ENCODE results near the gene ALDH1A2. TPM values are rescaled to one million over a fixed set of nuclear protein-coding genes. Genes with fewer than 3 reads are reported as not detected.

The ALDH1A2 gene
- total RNA-seq, 1 donor from 2014 or later = 2.4 TPM

DNA sequence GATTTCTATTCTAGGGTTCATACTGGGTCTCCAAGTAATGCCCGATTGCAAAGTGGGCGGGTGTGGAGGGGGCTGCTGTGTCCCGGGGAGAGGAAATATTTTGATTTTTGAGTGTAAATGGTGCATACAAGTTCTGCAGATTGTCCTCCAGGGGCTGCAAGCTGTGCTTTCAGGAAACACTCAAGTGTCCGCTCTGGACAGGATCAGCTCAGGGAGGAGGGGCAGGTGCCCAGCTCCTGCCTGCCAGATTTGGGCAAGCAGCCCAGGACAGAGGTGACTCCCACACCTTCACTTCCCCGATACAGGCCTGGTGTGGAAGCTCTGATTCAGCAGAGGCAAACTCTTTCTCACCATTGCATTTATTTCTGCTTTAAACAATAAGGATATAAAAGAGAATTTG is 142.7 kb downstream of the ALDH1A2 start:
- TF ChIP-seq, protein P1, sequence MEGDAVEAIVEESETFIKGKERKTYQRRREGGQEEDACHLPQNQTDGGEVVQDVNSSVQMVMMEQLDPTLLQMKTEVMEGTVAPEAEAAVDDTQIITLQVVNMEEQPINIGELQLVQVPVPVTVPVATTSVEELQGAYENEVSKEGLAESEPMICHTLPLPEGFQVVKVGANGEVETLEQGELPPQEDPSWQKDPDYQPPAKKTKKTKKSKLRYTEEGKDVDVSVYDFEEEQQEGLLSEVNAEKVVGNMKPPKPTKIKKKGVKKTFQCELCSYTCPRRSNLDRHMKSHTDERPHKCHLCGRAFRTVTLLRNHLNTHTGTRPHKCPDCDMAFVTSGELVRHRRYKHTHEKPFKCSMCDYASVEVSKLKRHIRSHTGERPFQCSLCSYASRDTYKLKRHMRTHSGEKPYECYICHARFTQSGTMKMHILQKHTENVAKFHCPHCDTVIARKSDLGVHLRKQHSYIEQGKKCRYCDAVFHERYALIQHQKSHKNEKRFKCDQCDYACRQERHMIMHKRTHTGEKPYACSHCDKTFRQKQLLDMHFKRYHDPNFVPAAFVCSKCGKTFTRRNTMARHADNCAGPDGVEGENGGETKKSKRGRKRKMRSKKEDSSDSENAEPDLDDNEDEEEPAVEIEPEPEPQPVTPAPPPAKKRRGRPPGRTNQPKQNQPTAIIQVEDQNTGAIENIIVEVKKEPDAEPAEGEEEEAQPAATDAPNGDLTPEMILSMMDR (IDR thresholded peaks at IDR 0.05; ENCODE audit: unreplicated experiment) = no peak
- H3K9me3 Mint-ChIP-seq (ENCODE audit: low read depth) = no peaks in the 10 kb centered on the region
- H3K27me3 Mint-ChIP-seq = peaks cover 12% of the 10 kb centered on the region
- no peak for DNase-seq (ENCODE audit: low spot score, unreplicated experiment)
- H3K27ac Mint-ChIP-seq = no peak overlapping the region
- H3K4me1 Mint-ChIP-seq (ENCODE audit: low read depth) = no peaks in the 10 kb centered on the region
- H3K4me3 Mint-ChIP-seq (ENCODE audit: low read depth) = no peak overlapping the region
- H3K36me3 Mint-ChIP-seq (ENCODE audit: insufficient read depth) = no peaks in the 10 kb centered on the region

DNA sequence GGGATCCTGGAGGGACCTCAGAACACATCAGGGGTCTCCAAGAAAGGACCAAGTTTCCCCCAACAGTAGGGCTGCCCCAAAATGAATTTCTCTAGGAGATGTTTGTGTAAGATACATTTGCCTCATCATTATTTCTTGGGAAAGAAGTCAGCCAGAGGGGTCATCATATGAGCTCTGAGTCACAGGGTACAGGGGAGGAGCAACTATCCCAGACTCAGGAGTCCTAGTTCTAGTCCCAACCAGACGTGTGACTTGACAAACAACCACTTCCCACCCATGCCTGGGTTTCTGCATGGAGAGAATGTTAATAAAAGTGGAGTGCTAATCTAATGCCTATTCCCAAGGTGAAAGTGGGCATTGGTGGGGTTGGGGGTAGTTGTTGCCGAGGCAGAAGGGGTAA is 144.1 kb downstream of the ALDH1A2 start:
- Mint-ChIP-seq H3K4me1 (ENCODE audit: low read depth) (no peaks in the 10 kb centered on the region), H3K9me3 (ENCODE audit: low read depth) (no peaks in the 10 kb centered on the region), H3K27me3 (peaks cover 12% of the 10 kb centered on the region), H3K27ac (no peak overlapping the region), H3K36me3 (ENCODE audit: insufficient read depth) (no peaks in the 10 kb centered on the region), H3K4me3 (ENCODE audit: low read depth) (no peak overlapping the region)
- DNase-seq (ENCODE audit: low spot score, unreplicated experiment) = no peak
- TF ChIP-seq, protein P1 (IDR thresholded peaks at IDR 0.05; ENCODE audit: unreplicated experiment) = no peak

DNA sequence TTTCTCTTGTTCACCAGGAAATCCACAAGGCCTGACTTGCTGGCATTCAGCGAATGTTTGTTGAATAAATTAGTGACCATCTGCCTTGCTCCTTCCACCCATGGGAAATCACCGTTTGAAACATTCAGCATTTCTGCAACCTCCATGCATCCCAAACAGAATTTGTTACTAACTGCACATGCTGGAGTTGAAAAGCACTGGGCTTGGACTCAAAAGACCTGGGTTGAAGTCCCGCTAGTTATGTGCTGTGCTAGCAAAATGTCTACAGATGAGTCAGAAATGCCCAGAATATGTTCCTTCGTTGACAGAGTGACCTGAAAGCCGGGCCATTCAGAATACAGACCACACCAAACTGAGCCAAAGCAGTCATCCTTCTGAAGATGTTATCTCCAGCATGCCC is 144.6 kb downstream of the ALDH1A2 start:
- DNase-seq (ENCODE audit: low spot score, unreplicated experiment) = no peak
- Mint-ChIP-seq H3K27ac (no peak overlapping the region), H3K27me3 (peaks cover 12% of the 10 kb centered on the region), H3K4me3 (ENCODE audit: low read depth) (no peak overlapping the region), H3K4me1 (ENCODE audit: low read depth) (no peaks in the 10 kb centered on the region), H3K9me3 (ENCODE audit: low read depth) (no peaks in the 10 kb centered on the region), H3K36me3 (ENCODE audit: insufficient read depth) (no peaks in the 10 kb centered on the region)
- TF ChIP-seq, protein P1 (IDR thresholded peaks at IDR 0.05; ENCODE audit: unreplicated experiment) = no peak

DNA sequence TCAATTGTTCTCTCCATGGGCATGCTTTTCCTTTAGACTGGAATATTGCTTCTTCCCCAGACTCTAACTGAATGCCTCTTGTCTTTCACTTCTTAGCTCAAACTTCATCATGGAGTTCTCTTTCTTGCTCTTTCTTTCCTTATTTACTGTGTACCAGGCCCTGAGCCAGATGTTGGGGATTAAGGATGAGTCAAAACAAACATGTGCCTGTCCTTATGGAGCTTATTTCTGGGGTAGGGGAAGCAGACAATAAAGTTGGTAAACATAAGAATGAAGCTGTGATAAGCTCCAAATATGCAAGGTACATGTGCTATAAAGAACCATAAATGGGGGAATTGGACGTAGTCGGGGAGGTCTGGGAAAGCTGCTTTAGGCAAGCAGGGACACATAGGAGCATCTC is 145.8 kb downstream of the ALDH1A2 start:
- Mint-ChIP-seq H3K4me1 (ENCODE audit: low read depth) (no peaks in the 10 kb centered on the region), H3K36me3 (ENCODE audit: insufficient read depth) (no peaks in the 10 kb centered on the region), H3K4me3 (ENCODE audit: low read depth) (no peak overlapping the region), H3K27me3 (peaks cover 4% of the 10 kb centered on the region), H3K9me3 (ENCODE audit: low read depth) (no peaks in the 10 kb centered on the region), H3K27ac (no peak overlapping the region)
- no peak for DNase-seq (ENCODE audit: low spot score, unreplicated experiment)
- TF ChIP-seq, protein P1 (IDR thresholded peaks at IDR 0.05; ENCODE audit: unreplicated experiment) = no peak

DNA sequence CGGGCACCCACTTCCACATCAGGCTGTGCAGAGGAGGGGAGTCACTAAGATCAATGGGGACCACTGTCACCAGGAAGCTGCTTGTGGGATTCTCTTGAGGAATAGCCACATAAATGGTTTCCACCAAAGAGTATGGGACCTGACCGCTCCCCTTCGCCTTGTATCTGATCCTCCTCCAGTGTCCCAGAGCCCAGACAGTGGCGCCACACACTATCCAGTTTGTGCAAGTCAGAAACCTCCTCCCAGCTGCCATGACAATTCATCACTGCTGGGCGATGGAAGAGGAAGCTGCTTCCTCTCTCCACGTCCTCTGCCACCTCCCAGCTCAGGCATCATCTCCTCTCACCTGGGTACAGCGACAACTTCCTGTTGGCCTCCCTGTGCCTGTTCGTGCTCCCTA is 147.5 kb downstream of the ALDH1A2 start:
- Mint-ChIP-seq H3K9me3 (ENCODE audit: low read depth) (no peaks in the 10 kb centered on the region), H3K4me3 (ENCODE audit: low read depth) (no peak overlapping the region), H3K27ac (no peak overlapping the region), H3K27me3 (peaks cover 7% of the 10 kb centered on the region), H3K36me3 (ENCODE audit: insufficient read depth) (no peaks in the 10 kb centered on the region), H3K4me1 (ENCODE audit: low read depth) (peaks cover 2% of the 10 kb centered on the region)
- TF ChIP-seq, protein P1 (IDR thresholded peaks at IDR 0.05; ENCODE audit: unreplicated experiment) = no peak
- DNase-seq (ENCODE audit: low spot score, unreplicated experiment) = no peak
